Lower lobe of right lung (tissue), 2 donors: Measurements from ENCODE around the gene PPIB. TPM values are rescaled to one million over a fixed set of nuclear protein-coding genes. Genes with fewer than 3 reads are reported as not detected.

Source experiments
- ATAC-seq, 2 donors: fragments of 200-7000 bp; cut with Tn5 transposase; one replicate each; pipeline ENCODE4 v1.9.1; 2020 to 2022; ENCODE audit warnings: mild to moderate bottlenecking in 2 of 2, moderate library complexity in 2 of 2
- DNase-seq: peaks from one replicate; pipeline ENCODE4 v3.0.0-alpha.2; 2020
- H3K27ac ChIP-seq: fragments of 200-600 bp; one replicate; pipeline ENCODE4 v1.8.0; 2022
- H3K27me3 ChIP-seq: fragments of 200-600 bp; one replicate; pipeline ENCODE4 v1.8.0; 2022; ENCODE audit warnings: low read depth
- H3K36me3 ChIP-seq: fragments of 200-600 bp; one replicate; pipeline ENCODE4 v1.8.0; 2022; ENCODE audit warnings: mild to moderate bottlenecking
- H3K4me1 ChIP-seq: fragments of 200-600 bp; one replicate; pipeline ENCODE4 v1.8.0; 2022
- H3K4me3 ChIP-seq: fragments of 200-600 bp; one replicate; pipeline ENCODE4 v1.8.0; 2022; ENCODE audit warnings: mild to moderate bottlenecking
- H3K9me3 ChIP-seq: fragments of 200-600 bp; one replicate; pipeline ENCODE4 v1.8.0; 2022
- intact Hi-C: fragments of 100-400 bp; cut with DNase I; formaldehyde crosslinking; loops from one replicate; pipeline ENCODE4 v1.11.0; 2022
- total RNA-seq: library from RNA; stranded (reverse); fragmentation: NEBNext Ultra II Directional; extraction: Animal tissue kit (Norgen Biotek cat#: 25700); gene quantifications from one replicate; pipeline ENCODE4 v1.2.1, GENCODE V29; 2021
- TF ChIP-seq, protein P1 (sequence below): fragments of 200-600 bp; IDR thresholded peaks from one replicate; pipeline ENCODE4 v1.8.0; 2022; ENCODE audit warnings: antibody characterized with exemption, mild to moderate bottlenecking
- donor health status: DM: no; HTN: yes; CAD: no; lungs with severe emphysema.

PPIB gene
- total RNA-seq, 1 donor from 2014 or later = 323 TPM

- DNase-seq (no peak), ATAC-seq (no peak)
- no peaks in the 10 kb centered on the region for H3K9me3 ChIP-seq
- H3K27ac ChIP-seq = no peak overlapping the region
- peaks cover 23% of the 10 kb centered on the region for H3K36me3 ChIP-seq
- peaks cover 22% of the 10 kb centered on the region for H3K27me3 ChIP-seq
- H3K4me3 ChIP-seq = no peak overlapping the region
- peaks cover 44% of the 10 kb centered on the region for H3K4me1 ChIP-seq
- TF ChIP-seq, protein P1, sequence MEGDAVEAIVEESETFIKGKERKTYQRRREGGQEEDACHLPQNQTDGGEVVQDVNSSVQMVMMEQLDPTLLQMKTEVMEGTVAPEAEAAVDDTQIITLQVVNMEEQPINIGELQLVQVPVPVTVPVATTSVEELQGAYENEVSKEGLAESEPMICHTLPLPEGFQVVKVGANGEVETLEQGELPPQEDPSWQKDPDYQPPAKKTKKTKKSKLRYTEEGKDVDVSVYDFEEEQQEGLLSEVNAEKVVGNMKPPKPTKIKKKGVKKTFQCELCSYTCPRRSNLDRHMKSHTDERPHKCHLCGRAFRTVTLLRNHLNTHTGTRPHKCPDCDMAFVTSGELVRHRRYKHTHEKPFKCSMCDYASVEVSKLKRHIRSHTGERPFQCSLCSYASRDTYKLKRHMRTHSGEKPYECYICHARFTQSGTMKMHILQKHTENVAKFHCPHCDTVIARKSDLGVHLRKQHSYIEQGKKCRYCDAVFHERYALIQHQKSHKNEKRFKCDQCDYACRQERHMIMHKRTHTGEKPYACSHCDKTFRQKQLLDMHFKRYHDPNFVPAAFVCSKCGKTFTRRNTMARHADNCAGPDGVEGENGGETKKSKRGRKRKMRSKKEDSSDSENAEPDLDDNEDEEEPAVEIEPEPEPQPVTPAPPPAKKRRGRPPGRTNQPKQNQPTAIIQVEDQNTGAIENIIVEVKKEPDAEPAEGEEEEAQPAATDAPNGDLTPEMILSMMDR = no peak
- intact Hi-C loops = no loop called here
These were observed 12.8 kb downstream of the PPIB start for GRCh38 chr15:64149893-64150578.

DNA sequence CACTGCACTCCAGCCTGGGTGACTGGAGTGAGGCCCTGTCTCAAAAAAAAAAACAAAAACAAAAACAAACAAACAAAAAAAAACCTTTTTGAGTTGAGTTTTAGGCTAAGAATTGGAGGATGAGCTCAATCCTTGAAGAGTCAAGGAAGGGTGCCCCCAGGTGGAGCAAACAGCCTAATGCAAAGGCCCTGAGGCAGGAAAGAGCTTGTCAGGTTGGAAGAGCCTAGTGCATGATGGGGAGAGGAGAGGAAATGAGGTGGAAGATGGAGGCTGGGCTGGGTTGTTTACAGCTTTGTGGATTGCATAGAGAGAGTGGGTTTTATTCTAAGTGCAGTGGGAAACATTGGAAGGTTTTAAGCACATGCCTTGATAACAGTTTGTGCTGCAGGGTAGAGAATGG, 13.4 kb downstream of the PPIB start:
- Histone ChIP-seq H3K4me3 (no peak overlapping the region), H3K27me3 (peaks cover 22% of the 10 kb centered on the region), H3K36me3 (peaks cover 23% of the 10 kb centered on the region), H3K4me1 (peaks cover 44% of the 10 kb centered on the region), H3K9me3 (no peaks in the 10 kb centered on the region), H3K27ac (no peak overlapping the region)
- TF ChIP-seq, protein P1 = peak; percentile 6
- intact Hi-C loops = no loop called here
- DNase-seq = no peak
- ATAC-seq = no peak

DNA sequence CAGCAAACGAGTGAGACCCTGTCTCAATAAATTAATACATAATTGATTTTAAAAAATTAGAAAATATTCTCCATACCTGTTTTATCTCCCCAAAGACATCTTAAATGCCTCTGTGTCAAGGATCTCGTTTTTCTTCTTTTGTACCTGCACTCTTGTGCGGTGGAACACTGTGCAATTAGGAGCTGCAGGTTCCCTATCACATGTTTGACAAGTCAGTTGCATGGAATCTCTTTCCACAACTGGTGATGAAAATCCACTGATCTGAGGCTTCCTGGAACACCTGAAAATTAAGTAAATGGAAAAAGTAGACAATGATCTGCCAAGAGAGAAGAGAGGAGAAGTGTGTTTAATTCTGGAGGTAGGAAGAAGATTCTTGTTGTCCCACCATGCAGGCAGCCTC, 14.2 kb downstream of the PPIB start:
- H3K36me3 ChIP-seq = peaks cover 26% of the 10 kb centered on the region
- intact Hi-C loops = no loop called here
- no peaks in the 10 kb centered on the region for H3K9me3 ChIP-seq
- H3K4me1 ChIP-seq = peaks cover 38% of the 10 kb centered on the region
- no peak overlapping the region for H3K4me3 ChIP-seq
- DNase-seq (no peak), ATAC-seq (no peak)
- TF ChIP-seq, protein P1 = no peak
- H3K27ac ChIP-seq = no peak overlapping the region
- peaks cover 22% of the 10 kb centered on the region for H3K27me3 ChIP-seq

- peaks cover 21% of the 10 kb centered on the region for H3K27me3 ChIP-seq
- intact Hi-C loops = no loop called here
- peaks cover 34% of the 10 kb centered on the region for H3K4me1 ChIP-seq
- no peak overlapping the region for H3K27ac ChIP-seq
- no peak for ATAC-seq
- no peak overlapping the region for H3K4me3 ChIP-seq
- TF ChIP-seq, protein P1 = no peak
- no peak for DNase-seq
- H3K36me3 ChIP-seq = peaks cover 31% of the 10 kb centered on the region
- H3K9me3 ChIP-seq = no peaks in the 10 kb centered on the region
These were observed 14.7 kb downstream of the PPIB start for GRCh38 chr15:64148168-64148567.

DNA sequence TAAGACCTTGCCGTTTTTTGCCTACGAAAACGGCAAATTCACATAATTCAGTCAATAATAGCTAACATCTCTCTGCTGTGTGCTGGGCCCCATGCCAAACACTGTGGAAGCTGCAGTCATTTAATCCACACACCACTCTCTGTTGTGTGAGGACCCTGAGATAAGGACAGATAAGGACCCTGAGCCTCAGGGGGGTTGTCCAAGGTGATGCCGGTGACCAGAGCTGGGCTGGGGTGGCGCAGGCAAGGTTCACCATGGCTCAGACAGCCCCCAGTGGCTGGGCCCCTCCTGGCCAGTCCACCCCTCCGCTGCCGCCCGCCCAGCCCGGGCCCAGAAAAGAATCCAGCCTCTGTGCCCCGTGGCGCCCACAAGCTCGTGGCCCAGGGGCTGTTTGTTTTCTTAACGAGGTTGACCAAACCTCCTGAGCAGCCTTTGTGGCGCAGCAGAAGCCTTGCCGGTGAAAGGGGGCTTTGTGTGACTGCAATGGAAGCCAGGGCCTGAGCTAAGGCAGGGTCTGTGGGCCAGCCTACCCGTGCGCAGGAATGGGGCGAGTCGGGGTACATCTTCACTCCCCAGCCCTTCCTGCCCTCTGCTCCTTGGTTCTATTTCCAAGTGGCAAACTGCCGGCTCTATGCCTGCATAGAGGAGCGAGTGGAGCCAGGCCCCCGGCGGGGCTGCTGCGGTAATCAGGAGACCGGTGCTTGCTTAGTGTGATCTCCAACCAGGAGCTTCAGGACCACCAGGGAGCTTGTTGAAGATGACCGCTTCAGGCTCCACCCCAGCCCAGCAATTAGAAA, 15.7 kb downstream of the PPIB start:
- DNase-seq (no peak), ATAC-seq (no peak)
- no peak overlapping the region for H3K4me3 ChIP-seq
- no peak overlapping the region for H3K27ac ChIP-seq
- peaks cover 41% of the 10 kb centered on the region for H3K36me3 ChIP-seq
- TF ChIP-seq, protein P1 = no peak
- peaks cover 11% of the 10 kb centered on the region for H3K27me3 ChIP-seq
- intact Hi-C loops = no loop called here
- peaks cover 24% of the 10 kb centered on the region for H3K4me1 ChIP-seq
- H3K9me3 ChIP-seq = no peaks in the 10 kb centered on the region
